Transverse colon (tissue), 4 donors: ENCODE data around the gene TCF25. TPM values are rescaled to one million over a fixed set of nuclear protein-coding genes. Genes with fewer than 3 reads are reported as not detected.

ENCODE experiments used
- DNase-seq: peaks from one replicate; pipeline ENCODE4 v3.0.0-alpha.2; 2019
- H3K27ac ChIP-seq, 4 donors: fragments of 200-600 bp; sonication (generic); 2 replicates each; pipeline ENCODE4 v1.5.1; 2016 to 2018; ENCODE audit warnings: inconsistent platforms in 4 of 4
- H3K27me3 ChIP-seq: fragments of 200-600 bp; sonication (generic); 2 replicates; pipeline ENCODE4 v1.5.1; 2017; ENCODE audit warnings: inconsistent platforms
- H3K36me3 ChIP-seq, 4 donors: fragments of 200-600 bp; sonication (generic); 2 replicates each; pipeline ENCODE4 v1.5.1; 2017 to 2019; ENCODE audit warnings: inconsistent platforms in 4 of 4
- H3K4me1 ChIP-seq, 4 donors: fragments of 200-600 bp; sonication (generic); 2 replicates each; pipeline ENCODE4 v1.5.1; 2017 to 2020; ENCODE audit warnings: inconsistent platforms in 4 of 4
- H3K4me3 ChIP-seq, 4 donors: fragments of 200-600 bp; sonication (generic); 1 replicate in 1 of 4; 2 replicates in 3 of 4; pipeline versions ENCODE4 v1.5.1 to v1.6.1; 2017 to 2019; ENCODE audit warnings: inconsistent platforms in 4 of 4
- H3K9me3 ChIP-seq, 2 donors: fragments of 200-600 bp; sonication (generic); 2 replicates each; pipeline ENCODE4 v1.5.1; 2017 to 2019; ENCODE audit warnings: inconsistent platforms in 2 of 2
- EP300 ChIP-seq: sonication (generic); formaldehyde crosslinking; IDR thresholded peaks from one replicate; pipeline ENCODE4 v1.6.1; 2017; ENCODE audit warnings: antibody characterized with exemption, low read depth
- POLR2A ChIP-seq: fragments of 450-650 bp; IDR thresholded peaks from one replicate; pipeline ENCODE4 v1.6.1; 2016; ENCODE audit warnings: antibody characterized with exemption, mild to moderate bottlenecking, moderate library complexity
- POLR2AphosphoS5 ChIP-seq, 3 donors: sonication (generic); formaldehyde crosslinking; IDR thresholded peaks; one replicate each; pipeline ENCODE4 v1.6.1; 2016; ENCODE audit warnings: antibody characterized with exemption in 3 of 3
- WGBS, 2 donors: methylation state at CpG; one replicate each; pipeline ENCODE4 v1.1.5; 2018; ENCODE audit warnings: low coverage in 1 of 2; 5-methylcytosine and 5-hydroxymethylcytosine counted together
- in situ Hi-C, 4 donors: fragments of 200-750 bp; cut with MboI; loops; one replicate each; pipeline versions ENCODE4 v1.15.0 to v1.15.1; 2017; ENCODE audit warnings: low sequenced_read_pairs in 3 of 4, low pct_ligation_motif_present in 1 of 4, low pct_unique_long_range_greater_than_20kb in 1 of 4
- intact Hi-C: fragments of 100-400 bp; cut with DNase I; formaldehyde crosslinking; loops from one replicate; pipeline ENCODE4 v1.15.1; 2023; ENCODE audit warnings: low total_unique reads
- total RNA-seq, 4 donors: library from RNA; depleted of rRNA; stranded (reverse); fragments of >200 nt; gene quantifications; one replicate each; pipeline ENCODE4 v1.1.0, GENCODE V29; 2016
- TF ChIP-seq, protein P1 (sequence below), 5 experiments: fragments of 200-600 bp in 3 of 5; fragments of 450-650 bp in 2 of 5; sonication (generic) in 3 of 5; IDR thresholded peaks; 1 replicate in 2 of 5; 2 replicates in 3 of 5; pipeline ENCODE4 v1.5.1; 2016 to 2017; ENCODE audit warnings: antibody characterized with exemption in 5 of 5, inconsistent platforms in 3 of 5, mild to moderate bottlenecking in 2 of 5, moderate library complexity in 1 of 5

The TCF25 gene
- total RNA-seq, 4 donors from 2014 or later: 202 to 648 (median 354) TPM

DNA sequence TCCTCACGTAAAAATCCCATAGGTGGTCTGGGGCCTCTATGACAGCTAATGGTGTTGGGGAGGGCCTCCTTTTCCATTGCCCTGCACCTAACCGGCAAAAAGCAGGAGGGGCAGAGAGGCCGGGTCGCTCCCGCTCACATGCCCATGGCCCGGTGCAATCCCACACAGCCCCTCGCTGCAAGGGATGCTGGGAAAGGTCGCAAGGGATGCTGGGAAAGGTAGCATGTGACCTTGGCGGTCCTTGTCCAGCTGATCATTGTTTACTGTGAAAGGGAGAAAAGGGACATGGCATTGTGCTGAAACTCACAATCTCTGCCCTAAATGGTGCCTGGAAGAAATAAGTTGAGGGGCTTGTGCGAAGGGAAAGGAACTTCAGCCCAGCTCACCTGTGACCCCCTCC lies 85.2 kb downstream of the TCF25 start:
- Histone ChIP-seq H3K9me3 (no peaks in the 10 kb centered on the region), H3K27me3 (no peaks in the 10 kb centered on the region), H3K4me3 (no peak overlapping the region), H3K27ac (no peak overlapping the region), H3K36me3 (peaks cover 0 to 5% (median 2%) of the 10 kb centered on the region in 4 donors), H3K4me1 (no peaks in the 10 kb centered on the region)
- TF ChIP-seq POLR2AphosphoS5 (IDR thresholded peaks at IDR 0.05) (no peak), EP300 (no peak), POLR2A (no peak)
- TF ChIP-seq, protein P1, sequence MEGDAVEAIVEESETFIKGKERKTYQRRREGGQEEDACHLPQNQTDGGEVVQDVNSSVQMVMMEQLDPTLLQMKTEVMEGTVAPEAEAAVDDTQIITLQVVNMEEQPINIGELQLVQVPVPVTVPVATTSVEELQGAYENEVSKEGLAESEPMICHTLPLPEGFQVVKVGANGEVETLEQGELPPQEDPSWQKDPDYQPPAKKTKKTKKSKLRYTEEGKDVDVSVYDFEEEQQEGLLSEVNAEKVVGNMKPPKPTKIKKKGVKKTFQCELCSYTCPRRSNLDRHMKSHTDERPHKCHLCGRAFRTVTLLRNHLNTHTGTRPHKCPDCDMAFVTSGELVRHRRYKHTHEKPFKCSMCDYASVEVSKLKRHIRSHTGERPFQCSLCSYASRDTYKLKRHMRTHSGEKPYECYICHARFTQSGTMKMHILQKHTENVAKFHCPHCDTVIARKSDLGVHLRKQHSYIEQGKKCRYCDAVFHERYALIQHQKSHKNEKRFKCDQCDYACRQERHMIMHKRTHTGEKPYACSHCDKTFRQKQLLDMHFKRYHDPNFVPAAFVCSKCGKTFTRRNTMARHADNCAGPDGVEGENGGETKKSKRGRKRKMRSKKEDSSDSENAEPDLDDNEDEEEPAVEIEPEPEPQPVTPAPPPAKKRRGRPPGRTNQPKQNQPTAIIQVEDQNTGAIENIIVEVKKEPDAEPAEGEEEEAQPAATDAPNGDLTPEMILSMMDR (IDR thresholded peaks at IDR 0.05): no peak
- no peak for DNase-seq
- in situ Hi-C loops (no loop called here), intact Hi-C loops (no loop called here)
- WGBS, 2 donors: 66 to 96% methylated on average over 6 to 10 of the region's 10 CpGs

DNA sequence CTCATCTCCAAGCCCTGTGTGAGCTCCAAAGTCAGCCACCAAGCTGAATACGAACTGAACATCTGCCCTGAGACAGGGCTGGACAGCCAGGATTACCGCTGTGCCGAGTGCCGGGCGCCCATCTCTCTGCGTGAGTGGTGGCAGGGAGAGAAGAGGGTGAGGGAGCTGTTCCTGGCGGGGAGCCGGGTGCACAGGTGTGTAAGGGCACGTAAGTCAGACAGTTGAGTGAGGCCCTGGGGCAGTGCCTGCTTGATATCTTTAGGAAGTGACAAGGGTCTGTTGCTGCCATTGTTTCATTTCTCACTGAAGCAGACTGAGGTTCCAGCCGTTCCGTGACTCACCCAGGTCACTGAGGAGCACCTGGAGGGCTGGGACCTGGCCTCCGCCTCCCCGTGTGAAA lies 87.6 kb downstream of the TCF25 start:
- Histone ChIP-seq H3K4me3 (no peak overlapping the region), H3K9me3 (no peaks in the 10 kb centered on the region), H3K4me1 (no peaks in the 10 kb centered on the region), H3K27me3 (no peaks in the 10 kb centered on the region), H3K27ac (no peak overlapping the region), H3K36me3 (peaks cover 0 to 5% (median 2%) of the 10 kb centered on the region in 4 donors)
- in situ Hi-C loops (no loop called here), intact Hi-C loops (no loop called here)
- 87 to 93% methylated on average over 3 to 13 of the region's 13 CpGs for WGBS, 2 donors
- TF ChIP-seq POLR2AphosphoS5 (IDR thresholded peaks at IDR 0.05) (no peak), POLR2A (no peak), EP300 (no peak)
- TF ChIP-seq, protein P1 (IDR thresholded peaks at IDR 0.05): no peak
- no peak for DNase-seq

Other genes with a start within 250 kb of the TCF25 start
- gene CHMP1A, start 215.9 kb upstream of the TCF25 start, total RNA-seq: 100 to 1,000 TPM; 131 to 184 (median 144) TPM
- gene SPATA33, start 215.8 kb upstream of the TCF25 start, total RNA-seq: 10 to 100 TPM in 1 of 4 donors, 1 to 10 TPM in 3; 4.4 to 10.1 (median 7.4) TPM
- gene CDK10, start 186.9 kb upstream of the TCF25 start, total RNA-seq: 100 to 1,000 TPM in 1 of 4 donors, 10 to 100 TPM in 3; 69.6 to 304 (median 74.2) TPM
- gene SPATA2L, start 171.9 kb upstream of the TCF25 start, total RNA-seq: 10 to 100 TPM; 30.8 to 83.0 (median 60.6) TPM
- 10 to 100 TPM; 13.1 to 54.6 (median 18.8) TPM for gene VPS9D1, start 152.7 kb upstream of the TCF25 start, total RNA-seq
- gene ZNF276, start 152.1 kb upstream of the TCF25 start, total RNA-seq: 100 to 1,000 TPM in 2 of 4 donors, 10 to 100 TPM in 2; 43.4 to 265 (median 145) TPM
- 10 to 100 TPM in 2 of 4 donors, 1 to 10 TPM in 2; 2.9 to 78.0 (median 9.7) TPM for gene FANCA, start 56.9 kb upstream of the TCF25 start, total RNA-seq
- 100 to 1,000 TPM in 3 of 4 donors, 10 to 100 TPM in 1; 79.6 to 190 (median 131) TPM for gene SPIRE2, start 45.1 kb upstream of the TCF25 start, total RNA-seq
- 1 to 10 TPM; 2.9 to 7.2 (median 6.7) TPM for gene MC1R, start 45.3 kb downstream of the TCF25 start, total RNA-seq
- gene TUBB3, start 49.8 kb downstream of the TCF25 start, total RNA-seq: 10 to 100 TPM in 1 of 4 donors, 1 to 10 TPM in 3; 2.4 to 12.7 (median 4.6) TPM
- gene DEF8, start 75.2 kb downstream of the TCF25 start, total RNA-seq: 10 to 100 TPM; 54.8 to 96.7 (median 78.1) TPM
- 10 to 100 TPM in 3 of 4 donors, 1 to 10 TPM in 1; 6.8 to 33.7 (median 14.2) TPM for gene DBNDD1, start 145.9 kb downstream of the TCF25 start, total RNA-seq
- not detected for gene PRDM7, start 203.7 kb downstream of the TCF25 start, total RNA-seq